GM12892 (cell line): ENCODE results near the gene OR8A1.

Experiments
- POLR2A ChIP-seq: IDR thresholded peaks from 2 replicates; pipeline ENCODE4 v1.6.1; 2011; ENCODE audit warnings: low read depth, low read length, control low read depth
- POLR2AphosphoS5 ChIP-seq: IDR thresholded peaks from 2 replicates; pipeline ENCODE4 v1.6.1; 2011; ENCODE audit warnings: low read depth, low read length, control low read depth
- TAF1 ChIP-seq: IDR thresholded peaks from 2 replicates; pipeline ENCODE4 v1.6.1; 2011; ENCODE audit warnings: low read depth, mild to moderate bottlenecking, control low read depth, low read length, borderline replicate concordance

GRCh38 chr11:124595302-124595701 is 25.5 kb downstream of the OR8A1 start:
- no peak for TF ChIP-seq POLR2A
- no peak for TF ChIP-seq POLR2AphosphoS5
- TF ChIP-seq TAF1 = no peak
